NCI-H1092 treated with DMSO at 0.1 percent for 48 hours (cell line): ENCODE results near the gene AKT1.

ENCODE experiments used
- DNase-seq: peaks from one replicate; lab custom pipeline; 2025; lab: John Stamatoyannopoulos, UW

The AKT1 gene

DNA sequence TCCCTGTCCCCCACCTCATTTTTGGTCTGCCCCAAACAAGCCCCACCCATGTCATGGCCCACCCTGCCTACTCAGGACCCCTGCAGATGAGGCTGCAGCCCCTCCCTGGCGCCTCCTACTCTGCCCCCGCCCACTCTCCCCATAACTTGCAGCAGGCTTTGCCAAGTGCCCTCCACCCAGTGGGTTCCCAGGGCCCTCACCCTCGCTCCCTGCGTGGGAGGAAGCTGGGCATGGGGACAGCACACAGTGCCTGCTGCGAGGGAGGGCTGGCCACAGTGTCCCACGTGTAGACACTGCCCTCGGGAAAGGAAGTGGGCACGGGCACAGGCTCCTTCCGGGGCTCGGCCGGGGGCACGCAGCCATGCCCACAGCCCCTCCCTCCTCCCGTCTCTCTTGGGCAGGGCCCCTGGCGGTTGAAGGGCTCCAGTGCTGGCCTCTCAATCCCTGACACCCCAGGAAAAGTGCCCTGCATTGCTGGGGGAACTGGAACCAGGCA lies 9.4 kb downstream of the AKT1 start:
- no peak for DNase-seq

DNA sequence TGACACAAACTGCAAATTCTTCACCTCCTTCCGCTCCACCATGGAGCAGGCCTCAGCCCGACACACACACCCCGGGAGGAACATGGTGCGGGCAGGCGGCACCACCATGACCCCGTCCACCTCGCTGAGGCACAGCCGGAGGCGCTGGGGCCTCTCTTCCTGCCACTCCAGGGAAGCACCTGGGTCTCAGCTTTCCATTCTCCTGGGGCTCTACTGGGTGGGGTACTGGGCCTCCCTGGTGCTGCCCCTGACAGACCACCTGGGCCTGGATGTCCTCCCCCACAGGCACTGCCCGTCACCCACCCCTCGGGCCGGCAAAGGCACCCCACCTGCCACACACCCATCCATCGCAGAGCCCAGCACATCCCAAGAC lies 9.9 kb downstream of the AKT1 start:
- DNase-seq = no peak

DNA sequence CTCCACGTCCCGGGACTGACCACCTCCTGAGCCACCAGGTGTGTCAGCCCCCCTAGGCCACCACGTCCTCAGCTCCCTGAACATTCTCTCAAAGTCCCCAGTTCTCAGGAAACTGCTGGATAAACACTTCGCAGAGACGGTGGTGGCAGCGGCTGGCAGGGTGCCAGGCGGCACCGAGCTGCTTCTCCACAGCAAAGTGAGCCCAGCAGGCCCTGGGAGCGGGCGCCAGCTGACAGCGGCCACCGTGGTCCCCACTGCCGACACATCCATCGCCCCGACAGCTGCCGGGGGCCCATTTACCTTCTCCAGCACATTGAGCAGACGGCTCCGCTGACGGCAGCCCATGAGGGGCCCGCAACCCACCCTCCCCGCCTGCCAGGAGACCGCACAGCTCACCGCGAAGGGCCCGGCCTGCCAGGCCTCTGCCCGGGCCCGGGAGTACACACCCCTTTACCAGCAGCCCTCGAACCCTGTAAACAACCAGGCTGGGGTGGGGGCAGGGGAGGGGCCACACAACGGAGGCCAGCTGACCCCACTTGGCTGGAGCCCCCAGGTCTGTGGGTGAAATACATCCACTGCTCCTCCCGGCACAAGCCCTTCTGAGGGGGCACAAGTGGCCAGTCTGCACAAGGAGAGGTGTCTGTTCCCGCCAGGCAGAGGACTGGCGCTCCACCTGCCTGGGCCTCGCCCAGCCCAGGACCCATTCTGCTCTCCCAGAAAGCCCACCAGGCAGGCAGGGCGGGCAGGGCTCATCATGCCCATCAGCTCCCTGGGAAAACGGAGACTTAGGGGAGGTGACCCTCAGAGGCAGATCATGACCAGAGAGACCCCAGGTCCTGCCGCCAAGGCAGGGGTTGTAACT lies 10.5 kb downstream of the AKT1 start:
- DNase-seq = peak; percentile 68

DNA sequence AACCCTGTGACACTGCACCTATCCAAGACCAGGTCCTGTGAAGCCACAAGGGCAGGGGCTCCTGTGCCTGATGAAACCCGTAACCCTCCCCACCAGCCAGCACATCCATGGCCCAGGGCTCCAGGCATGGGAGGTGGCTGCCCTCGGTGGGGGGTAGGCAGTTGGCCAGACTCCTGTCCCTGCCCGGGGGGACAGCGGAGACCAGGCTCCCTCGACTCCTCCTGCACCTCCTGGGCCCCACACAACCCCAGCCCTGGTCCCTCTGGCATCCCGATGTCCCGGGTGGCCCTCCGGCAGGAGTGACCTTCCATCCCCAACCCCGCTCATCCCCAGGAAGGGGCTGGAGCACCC lies 11.4 kb downstream of the AKT1 start:
- DNase-seq = no peak

DNA sequence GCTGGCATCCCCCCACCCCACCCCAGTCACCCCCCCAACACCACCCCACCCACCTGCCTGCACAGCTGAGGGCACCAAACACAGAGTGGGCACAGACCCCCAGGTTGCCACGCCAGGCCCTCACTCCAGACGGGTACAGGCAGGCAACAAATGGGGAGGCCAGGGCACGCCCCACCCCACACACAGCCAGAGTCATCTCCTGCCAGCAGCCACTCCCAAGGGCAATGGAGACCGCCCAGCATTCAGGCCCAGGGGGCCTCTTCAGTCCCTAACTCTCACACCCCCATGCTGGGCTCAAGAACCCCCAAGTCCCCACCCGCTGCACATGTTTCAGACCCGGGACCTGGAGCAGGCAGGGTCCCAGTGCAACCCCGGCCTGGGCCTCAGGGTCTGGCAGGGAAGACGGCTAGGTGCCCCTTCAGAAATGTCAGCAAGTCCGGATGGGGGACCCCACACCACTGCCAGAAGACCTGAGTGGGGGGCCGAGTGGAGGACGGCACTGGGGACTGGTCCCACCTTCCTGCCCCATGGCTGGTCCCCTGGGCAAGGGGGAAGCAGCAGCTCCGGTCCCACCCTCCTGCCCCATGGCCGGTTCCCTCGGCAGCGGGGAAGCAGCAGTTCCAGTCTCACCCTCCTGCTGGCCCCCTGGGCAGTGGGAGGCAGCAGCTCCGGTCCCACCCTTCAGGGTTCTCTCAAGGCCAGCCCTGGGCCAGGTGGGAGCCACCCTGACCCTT lies 11.9 kb downstream of the AKT1 start:
- DNase-seq = no peak

DNA sequence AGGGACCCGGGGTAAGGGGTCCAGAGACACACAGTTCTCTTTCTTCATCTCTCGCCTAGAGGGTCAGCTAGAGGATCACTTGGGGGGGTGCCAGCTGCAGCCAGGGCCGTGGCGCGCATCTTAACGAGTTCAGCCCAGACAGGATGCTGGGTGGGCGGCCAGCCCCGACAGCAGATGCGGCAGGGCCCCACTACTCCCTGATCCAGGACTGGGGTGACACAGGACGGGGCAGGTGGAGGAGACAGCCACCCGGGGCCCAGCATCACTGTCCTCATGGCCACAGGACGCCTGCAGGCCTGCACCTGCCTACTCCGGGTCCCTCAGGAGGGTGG lies 12.8 kb downstream of the AKT1 start:
- DNase-seq = no peak

DNA sequence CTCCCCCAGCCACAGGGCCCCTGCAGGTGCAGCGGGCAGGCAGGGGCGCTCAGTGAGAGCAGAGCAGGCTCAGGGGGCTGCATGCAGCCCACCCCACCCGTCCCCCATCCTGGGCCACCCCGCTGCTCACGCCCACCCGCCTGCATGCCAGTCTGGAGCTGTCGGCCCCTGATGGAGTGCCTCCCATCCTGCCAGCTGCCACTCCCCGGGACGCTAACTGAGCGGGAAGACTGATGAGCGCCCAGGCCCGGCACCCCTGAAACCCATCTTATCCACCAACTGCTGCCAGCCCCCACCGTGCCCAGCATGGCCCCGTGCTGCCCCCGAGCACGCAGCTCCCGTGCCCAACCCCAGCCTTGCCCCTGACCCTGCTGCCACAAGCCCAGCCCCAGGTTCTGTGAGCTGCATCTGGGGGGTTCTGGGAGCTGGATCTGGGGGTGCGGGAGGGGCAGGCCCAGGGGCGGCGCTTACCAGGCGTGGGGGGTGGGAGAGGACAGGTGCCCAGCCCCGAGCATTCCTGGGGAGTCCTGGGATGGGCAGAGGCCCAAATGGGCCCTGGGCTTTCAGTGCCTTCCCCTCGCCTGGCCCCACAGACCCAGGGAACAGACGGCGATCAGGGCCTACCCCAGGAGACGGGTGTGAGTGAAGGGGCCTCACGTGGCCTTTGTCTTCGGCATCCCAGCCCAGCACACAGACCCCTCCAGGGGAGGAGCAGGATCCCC lies 13.3 kb downstream of the AKT1 start:
- DNase-seq = no peak

DNA sequence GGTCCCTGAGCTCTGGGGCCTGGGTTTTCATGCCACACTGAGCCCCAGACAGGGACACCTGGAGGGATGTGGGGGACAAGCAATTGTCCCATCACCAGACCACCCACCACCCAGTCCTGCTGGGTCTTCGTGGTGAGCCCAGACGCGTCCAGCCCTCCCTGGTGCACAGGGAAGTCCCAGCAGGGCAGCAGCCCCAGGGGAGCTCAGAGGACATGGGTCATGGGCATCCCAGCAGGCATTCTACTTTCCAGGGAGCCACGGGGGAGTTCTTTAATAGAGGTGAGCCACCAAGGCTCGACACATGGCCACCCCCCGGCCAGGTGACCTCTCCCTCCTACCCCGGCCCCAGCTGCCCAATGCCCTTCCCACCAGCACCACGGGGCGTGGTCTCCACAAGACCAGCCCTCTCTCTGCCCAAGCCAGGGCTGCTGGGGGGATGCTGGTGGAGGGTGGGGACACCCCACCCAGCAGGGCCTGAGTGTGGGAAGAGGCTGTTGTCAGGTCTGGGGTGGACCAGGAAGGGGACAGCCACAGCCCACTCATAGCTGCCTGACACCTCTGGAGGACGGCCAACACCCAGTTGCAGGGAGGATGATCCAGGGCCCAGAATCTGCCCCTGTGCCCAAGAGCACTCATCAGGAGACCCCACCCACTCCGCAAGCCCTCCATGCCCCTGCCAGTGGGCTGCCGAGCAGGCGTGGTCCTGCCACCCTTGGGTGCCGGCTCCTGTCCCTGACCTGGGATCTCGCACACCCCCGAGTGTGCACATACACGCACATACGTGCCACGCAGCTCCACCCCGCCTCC lies 14.1 kb downstream of the AKT1 start:
- no peak for DNase-seq

DNA sequence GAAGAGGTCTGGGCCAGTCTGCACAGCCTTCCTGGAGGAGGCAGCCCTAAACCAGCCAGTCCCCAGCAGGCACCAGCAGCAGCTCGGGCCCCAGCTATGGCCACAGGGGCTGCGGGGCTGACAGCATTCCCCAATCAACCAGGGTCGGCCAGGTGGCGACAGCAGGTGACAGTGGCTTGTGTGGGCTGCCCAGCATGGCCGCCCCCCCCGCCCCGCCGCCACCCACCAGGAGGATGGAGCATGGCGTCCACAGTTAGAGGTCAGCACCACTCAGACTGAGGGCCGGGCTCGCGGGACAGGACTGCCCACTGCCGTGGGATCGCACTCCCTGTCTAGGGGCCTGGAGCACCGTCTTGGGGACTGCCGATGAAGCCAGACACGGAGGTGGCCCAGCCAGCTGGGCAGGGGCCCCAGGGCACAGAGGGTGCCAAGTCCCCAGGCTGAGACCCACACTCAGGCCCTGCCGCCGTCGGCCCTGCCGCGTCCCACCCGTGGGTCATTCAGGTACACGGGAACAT lies 15.0 kb downstream of the AKT1 start:
- DNase-seq = no peak

DNA sequence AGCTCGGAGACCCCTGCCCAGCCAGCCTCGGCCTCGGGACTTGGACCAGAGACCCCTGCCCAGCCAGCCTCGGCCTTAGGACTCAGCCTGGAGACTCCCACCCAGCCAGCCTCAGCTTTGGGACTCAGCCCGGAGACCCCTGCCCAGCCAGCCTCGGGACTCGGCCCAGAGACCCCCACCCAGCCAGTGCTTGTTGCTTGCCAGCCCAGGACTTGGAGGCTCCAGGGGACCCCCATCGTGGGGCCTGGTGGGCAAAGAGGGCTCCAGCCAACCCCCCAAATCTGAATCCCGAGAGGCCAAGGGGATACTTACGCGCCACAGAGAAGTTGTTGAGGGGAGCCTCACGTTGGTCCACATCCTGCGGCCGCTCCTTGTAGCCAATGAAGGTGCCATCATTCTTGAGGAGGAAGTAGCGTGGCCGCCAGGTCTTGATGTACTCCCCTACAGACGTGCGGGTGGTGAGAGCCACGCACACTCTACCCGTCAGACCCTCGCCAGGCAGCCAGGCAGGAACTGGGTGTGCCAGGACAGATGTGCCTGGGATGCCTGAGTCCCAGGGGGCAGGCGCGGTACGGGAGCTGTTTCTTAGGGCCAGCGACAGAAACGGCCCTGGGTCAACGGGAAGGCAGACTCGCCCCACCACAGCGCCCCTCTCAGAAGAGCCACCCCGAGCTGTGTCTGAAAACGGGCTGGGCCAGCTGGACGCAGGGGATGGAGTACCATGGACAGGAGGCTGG lies 15.6 kb downstream of the AKT1 start:
- no peak for DNase-seq

DNA sequence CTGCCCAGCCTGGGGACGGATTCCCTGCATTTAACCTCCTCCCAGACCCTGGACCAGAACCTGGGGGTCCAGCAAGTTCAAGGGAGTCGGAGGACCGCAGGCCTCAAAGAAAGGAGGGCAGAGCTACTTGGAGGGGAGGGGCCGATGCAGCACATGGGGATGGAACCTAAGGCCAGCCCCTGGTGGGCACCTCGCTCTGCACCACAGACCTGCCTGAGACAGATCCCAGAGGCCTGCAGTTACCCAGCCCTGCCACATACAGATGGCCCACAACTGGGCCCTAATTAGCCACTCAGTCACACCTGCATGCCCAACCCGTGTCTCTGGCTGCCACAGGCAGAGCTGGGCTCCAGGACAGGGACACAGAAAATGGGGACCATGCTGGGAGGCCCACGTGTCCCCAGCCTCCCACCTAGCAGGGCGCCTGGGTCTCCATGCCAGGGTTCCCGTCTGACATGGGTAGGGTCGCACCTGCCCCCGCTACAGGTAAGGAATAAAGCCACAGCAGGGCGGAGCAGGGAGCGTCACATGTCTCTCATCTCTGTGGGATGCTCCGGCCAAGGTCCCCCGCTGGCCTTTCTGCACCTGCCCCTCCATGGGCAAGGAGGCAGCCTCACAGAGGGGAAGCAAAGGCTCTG lies 16.7 kb downstream of the AKT1 start:
- no peak for DNase-seq

DNA sequence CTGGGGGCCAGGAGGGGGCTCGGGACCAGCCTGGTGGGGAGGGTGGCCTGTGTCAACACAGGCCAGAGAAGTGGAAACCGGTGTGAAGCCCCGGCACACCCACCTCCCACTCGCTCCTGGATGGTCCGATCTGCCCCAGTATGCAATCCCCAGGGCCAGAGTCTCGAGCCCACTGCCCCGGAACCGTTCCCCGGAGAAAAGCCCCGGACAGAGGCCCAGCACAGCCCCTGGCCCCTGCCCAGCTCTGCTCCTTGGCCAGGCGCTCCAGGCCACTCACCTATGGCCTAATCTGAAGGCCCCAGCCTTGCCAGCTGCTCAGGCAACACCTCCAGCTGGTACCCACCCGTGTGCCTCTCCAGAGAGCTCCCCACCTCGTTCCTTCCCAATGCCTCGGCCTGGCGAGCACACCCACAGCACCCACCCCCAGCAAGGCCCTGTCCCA lies 17.7 kb downstream of the AKT1 start:
- DNase-seq = no peak

DNA sequence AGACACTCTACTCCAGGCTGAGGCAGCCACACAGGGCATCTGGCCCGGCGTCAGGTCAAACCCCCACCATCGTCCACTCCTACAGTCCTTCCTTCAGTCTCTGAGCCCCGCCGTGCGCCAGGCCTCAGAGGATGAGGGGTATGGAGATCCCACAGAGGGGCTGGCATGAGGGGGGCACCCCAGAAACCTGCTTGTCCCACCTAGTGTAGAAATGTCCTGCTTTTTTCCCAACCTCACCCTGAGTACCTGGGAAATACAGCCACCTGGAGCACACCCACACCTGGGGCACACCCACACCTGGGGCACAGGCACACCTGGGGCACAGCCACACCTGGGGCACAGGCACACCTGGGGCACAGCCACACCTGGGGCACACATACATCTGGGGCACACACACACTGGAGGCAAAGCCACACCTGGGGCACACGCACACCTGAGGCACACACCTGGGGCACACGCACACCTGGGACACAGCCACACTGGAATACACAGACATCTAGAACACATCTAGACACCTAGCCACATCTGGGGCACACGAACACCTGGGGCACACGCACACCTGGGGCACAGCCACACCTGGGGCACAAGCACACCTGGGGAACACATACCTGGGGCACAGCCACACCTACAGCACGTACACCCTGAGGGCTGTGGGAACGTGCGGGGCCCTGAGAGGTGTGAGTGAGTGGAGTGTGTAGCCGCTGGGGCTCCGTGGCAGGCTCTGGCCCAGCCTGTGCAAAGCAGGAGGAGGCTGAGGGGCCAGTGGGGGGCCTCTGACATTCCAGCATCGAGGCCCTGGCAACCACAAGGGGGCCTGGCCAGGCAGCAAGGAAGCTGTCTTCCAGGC lies 18.4 kb downstream of the AKT1 start:
- DNase-seq = no peak

DNA sequence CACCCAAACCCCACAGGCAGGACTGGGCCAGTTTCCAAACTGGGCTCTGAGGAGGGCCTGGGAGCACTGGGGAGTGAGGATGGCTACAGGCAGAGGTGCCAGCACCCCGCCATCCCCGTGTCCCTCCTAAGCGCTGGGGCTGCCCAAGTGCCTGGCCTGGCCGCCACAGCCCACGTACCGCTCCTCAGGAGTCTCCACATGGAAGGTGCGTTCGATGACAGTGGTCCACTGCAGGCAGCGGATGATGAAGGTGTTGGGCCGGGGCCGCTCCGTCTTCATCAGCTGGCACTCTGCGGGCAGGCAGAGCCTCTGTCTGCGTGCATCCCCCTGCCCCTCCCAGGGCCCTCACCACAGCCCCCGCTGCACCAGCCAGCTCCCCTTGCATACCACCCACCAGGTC lies 19.1 kb downstream of the AKT1 start:
- DNase-seq = no peak

DNA sequence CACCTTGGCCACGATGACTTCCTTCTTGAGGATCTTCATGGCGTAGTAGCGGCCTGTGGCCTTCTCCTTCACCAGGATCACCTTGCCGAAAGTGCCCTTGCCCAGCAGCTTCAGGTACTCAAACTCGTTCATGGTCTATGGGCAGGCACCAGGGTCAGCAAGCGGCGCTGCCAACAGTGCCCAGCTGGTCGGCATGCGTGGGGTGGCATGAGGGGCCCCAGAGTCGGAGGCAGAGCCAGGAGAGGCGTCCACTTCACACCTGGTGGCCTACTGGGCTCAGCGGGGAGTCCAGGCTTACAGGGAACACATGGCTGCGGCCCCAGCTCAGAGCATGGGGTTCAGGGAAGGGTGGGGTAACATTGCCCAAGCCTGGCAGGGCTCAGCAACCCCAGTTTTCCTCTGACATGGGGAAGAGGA lies 20.5 kb downstream of the AKT1 start:
- DNase-seq = no peak

DNA sequence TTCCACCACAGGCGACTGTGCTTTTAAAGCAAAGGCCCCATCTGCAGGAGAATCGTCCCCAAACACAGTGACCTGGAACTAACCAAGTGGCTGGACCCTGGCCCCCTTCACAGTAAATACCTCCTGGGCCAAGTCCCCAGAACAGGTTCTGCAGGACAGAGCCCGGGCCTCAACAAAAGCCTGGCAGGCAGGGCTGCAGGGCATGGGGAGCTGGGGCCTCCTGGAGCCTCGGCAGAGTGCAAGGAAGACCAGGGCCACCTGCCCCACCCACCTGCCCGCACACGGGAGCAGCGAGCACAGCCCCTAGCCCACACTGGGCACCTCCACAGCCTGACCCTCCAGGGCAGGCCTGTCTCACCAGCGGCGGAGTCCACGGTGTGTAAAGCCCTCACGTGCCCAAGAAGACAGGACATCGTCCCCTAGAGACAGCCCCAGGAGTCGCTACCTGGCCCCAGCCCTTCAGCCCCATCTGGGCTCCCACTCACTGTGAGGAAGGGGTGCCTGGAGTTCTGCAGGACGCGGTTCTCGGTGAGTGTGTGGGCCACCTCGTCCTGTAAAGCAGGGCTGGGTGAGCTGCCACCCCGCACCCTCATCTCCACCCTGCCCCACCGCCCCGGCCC lies 21.0 kb downstream of the AKT1 start:
- no peak for DNase-seq

DNA sequence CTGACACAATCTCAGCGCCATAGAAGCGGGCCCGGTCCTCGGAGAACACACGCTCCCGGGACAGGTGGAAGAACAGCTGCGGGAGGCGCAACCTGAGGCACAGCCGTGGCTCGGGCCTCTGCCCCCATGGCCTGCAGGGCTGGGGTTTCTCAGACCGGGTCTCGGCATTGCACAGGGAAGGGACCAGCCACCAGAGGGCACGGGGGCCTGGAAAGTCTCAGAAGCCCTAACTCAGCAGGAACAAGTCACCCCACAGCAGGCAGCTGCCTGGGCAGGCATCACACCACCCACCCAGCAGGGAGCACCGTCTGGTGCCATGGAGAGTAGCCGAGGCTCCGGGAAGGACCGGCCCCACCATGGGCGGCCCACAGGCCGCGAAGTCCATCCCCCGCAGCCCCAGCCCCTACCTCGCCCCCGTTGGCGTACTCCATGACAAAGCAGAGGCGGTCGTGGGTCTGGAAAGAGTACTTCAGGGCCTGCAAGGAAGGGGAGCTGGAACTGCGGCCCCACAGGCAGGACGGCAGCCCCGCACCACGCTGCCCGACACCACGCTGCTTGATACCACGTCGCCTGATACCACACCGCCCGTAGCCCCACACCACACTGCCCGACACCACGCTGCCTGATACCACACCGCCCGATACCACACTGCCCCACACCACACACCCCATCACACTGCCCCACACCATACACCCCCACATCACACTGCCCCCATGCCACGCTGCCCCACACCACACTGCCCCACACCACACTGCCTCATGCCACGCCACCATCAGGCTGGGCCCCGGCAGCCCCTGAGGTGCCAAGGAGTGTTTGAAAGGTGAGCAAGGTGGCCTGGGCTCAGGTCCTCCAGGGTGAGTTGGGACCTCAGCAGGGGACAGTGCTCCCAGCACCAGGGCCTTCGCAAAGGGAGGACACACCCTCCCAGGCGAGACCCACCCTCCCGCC lies 21.8 kb downstream of the AKT1 start:
- no peak for DNase-seq
